Sigmoid colon (tissue), 4 donors: ENCODE measurements around the gene RNH1.

Experiments used
- POLR2AphosphoS5 ChIP-seq, 4 donors: sonication (generic); formaldehyde crosslinking; IDR thresholded peaks; one replicate each; pipeline ENCODE4 v1.6.1; 2017; ENCODE audit warnings: antibody characterized with exemption in 4 of 4
- TF ChIP-seq, protein P1 (sequence below), 4 experiments: fragments of 450-650 bp in 3 of 4; fragments of 200-600 bp in 1 of 4; IDR thresholded peaks; one replicate each; pipeline ENCODE4 v1.5.1; 2016 to 2019; ENCODE audit warnings: antibody characterized with exemption in 4 of 4, mild to moderate bottlenecking in 3 of 4, moderate library complexity in 2 of 4

DNA sequence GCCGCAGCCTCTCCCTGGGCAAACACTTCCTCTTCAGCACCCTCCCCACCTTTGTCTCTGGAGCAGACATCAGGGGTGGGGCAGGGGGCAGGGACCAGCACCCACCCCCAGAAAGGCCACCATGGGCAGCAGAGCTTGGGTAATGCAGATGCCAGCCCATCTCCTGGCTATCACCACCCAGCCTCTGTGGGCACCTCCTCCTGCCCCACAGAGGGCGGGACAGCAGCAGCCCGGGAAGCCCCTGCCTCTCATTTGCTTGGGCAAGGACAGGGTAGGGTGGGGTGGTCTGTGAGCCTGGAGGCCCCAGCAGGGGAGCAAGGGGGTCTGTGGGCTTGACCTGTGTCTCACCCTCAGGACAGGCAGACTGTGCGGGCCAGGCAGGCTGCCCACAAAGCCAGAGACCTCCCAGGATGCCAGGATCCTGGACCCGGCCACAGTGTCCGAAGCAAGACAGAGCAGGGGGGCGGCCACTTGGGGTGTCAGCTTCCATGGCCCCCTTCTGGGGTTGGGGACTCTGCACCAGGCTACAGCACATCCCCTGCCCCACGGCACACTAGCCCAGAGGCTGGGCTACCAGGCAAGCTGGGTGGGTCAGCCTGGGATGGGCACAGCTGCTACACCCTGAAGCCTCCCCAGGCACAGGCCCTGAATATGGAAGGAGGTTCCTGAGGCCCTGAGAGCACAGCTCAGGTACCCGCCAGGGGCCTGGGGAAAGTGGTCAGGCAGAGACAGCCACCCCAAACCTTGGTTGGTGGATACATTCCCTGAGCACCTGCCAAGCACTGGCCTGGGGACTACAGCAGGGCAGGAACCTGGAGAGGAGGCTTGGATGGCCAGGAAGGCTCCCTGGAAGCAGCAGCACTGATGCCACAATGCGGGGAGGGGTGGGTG is 4.5 kb downstream of the RNH1 start:
- TF ChIP-seq, protein P1, sequence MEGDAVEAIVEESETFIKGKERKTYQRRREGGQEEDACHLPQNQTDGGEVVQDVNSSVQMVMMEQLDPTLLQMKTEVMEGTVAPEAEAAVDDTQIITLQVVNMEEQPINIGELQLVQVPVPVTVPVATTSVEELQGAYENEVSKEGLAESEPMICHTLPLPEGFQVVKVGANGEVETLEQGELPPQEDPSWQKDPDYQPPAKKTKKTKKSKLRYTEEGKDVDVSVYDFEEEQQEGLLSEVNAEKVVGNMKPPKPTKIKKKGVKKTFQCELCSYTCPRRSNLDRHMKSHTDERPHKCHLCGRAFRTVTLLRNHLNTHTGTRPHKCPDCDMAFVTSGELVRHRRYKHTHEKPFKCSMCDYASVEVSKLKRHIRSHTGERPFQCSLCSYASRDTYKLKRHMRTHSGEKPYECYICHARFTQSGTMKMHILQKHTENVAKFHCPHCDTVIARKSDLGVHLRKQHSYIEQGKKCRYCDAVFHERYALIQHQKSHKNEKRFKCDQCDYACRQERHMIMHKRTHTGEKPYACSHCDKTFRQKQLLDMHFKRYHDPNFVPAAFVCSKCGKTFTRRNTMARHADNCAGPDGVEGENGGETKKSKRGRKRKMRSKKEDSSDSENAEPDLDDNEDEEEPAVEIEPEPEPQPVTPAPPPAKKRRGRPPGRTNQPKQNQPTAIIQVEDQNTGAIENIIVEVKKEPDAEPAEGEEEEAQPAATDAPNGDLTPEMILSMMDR (IDR thresholded peaks at IDR 0.05), result no peak
- no peak for TF ChIP-seq POLR2AphosphoS5 (IDR thresholded peaks at IDR 0.05)
